ENCODE data around the gene CTPS2.

The CTPS2 gene

GRCh38 chrX:16544969-16545368 lies 167.5 kb downstream of the CTPS2 start:
- no peak for DNase-seq
